HG02981 (cell line): Measurements from ENCODE around the gene NAV2.
"Not testable (repeated sequence)": the region's sequence is repeated elsewhere in the genome, so short reads cannot be mapped to it uniquely, and the experiment has no call there.

Experiments
- ATAC-seq: cut with Tn5 transposase; IDR thresholded peaks from one replicate; pipeline ENCODE4 v1.9.1; 2021; ENCODE audit warnings: mild to moderate bottlenecking, moderate library complexity; ENCODE audit not compliant: unreplicated experiment

NAV2 gene

DNA sequence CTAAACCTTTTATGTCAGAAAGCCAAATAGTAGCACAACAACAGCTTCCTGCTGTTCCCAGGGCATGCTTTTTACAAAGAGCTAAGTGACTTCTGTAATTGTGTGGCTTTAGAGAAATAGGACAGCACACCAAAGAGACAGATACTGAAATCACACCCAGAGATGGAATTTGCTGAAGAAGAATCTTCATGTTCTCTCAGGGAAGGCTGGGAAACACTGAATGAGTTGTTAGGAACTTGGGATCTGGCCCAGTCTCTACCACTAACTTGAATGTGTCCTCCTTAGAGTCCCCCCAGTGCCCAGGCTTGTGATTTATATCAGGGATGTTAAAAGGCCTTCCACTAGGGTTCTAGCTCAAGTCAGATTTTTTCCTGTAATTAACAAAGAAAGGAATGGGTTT lies 272.5 kb downstream of the NAV2 start:
- no peak for ATAC-seq

DNA sequence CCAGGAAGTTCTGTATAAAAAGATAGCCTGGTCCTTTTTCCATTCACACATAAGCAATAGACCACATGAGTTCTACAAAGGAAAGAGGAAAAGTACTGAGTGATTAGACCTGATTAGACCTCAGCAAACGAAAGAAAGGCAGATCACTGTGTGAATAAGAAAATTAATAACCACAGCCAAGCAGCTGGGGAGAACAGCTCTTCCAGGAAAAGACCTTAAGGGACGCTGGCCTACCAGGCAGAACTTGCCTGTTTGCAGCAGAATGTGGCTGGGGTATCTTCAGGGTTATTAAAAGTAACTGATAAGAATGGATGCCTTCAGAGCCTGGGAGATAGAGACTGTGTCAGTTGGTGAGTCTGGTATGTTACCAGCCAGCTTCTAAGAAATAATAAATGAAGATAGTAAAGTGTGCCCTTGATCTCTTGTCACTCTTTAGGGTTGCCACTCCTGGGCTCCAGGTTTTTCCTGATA lies 274.7 kb downstream of the NAV2 start:
- ATAC-seq: no peak

DNA sequence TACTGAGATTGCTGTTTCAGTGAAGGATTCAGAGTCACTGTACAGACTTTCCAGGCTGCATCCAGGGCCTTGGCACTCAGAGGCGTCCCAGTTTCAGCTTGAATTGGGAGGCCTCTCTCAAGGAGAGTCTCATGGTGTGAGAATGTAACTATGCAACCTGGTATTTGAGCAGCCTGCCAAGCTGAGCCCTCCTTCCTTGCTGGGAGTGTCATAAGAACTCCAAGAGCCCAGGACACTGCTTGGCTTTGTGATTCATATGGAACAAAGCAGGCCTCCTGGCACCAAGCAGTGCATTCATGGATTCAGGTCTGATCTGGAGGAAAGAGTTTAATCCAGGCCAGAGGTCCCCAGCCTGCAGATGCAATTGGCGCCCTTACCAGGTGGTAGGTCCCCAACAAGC lies 276.0 kb downstream of the NAV2 start:
- no peak for ATAC-seq

DNA sequence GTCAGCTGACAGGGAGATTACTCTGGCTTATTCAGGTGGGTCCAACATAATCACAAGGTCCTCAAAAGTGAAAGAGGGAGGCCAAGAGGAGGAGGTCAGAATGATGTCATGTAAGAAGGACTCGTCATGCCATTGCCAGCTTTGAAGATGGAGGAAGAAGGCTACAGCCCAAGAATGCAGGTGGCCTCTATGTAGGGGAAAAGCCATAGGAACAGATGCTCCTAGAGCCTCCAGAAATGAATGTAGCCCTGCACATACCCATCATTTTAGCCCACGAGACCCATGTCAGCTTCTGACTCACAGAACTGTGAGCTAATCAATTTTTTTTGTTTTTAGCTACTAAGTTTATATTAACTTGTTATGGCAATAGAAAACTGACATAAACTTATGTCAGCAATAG lies 276.6 kb downstream of the NAV2 start:
- no peak for ATAC-seq

DNA sequence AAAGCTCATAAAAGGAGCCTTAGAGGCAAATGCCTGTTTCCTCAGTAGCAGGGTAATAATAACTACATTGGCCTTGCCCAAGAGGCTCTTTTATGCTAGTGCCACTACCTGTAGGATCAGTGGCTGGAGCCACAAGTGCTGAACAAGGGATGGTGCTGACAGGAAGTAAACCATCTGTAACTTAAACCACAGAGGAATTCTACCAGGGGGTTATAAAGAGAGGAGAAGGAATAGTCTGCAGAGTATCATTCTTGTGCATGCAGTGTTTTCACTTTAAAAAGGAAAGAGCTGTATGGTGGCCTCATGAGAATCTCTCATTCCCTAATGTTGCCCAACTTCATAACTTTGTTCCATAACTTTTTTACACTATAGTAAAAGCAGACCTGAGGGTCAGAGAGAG lies 279.5 kb downstream of the NAV2 start:
- no peak for ATAC-seq

DNA sequence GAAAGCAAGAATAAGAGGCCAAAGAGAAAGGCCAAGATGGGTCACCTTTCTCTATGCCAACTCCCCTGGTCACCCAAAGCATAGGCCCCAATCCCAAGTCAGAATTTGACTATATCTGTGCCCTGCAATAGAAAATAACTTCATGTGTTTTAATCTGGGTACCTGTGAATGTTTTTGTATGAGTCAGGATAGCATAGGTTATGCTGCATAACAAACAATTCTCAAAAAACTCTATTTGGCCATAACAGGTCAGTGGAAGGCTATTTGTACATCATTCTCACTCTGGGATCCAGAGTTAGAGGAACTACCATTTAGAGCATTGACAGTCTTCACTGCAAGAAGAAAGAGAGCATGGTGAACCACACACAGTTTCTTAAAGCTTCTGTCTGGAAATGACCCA lies 280.4 kb downstream of the NAV2 start:
- ATAC-seq: no peak

DNA sequence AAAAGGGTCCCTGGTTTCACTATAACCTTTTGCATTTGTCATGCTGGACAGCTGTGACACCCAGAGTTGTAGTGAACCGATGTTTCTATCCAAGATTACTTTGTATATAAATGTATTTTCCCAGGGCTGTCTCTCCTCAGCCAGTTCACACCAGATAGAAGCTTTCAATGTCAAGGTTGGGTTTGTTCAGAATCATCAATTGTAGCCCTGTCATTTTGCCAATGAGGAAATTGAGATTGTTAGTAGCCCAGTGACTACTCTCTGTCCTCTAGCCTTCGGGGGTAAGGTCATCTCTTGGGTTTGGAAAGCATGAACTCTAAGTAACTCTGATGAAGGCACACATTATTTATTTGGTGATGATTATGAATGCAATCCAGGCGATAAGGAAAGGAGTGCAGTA lies 282.0 kb downstream of the NAV2 start:
- ATAC-seq: no peak

DNA sequence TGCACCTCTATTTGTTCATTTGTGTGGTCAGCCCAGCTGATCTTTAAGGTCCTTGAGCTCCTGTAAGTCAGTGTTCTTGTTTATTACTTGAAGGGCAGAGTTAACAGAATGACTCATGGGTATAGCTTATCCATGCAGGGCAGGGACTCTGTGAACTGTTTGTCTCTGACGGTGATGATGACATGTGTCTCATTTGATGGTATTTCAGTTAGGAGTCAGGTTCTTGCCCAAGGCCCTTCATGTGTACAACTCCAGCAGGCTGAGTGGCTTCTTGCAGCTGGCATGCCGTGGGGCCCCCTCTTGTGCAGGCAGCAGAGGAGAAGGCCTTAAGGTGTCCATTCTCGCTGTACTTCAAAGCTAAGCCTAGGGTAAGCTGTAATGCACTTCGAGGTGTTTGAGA lies 282.5 kb downstream of the NAV2 start:
- no peak for ATAC-seq

DNA sequence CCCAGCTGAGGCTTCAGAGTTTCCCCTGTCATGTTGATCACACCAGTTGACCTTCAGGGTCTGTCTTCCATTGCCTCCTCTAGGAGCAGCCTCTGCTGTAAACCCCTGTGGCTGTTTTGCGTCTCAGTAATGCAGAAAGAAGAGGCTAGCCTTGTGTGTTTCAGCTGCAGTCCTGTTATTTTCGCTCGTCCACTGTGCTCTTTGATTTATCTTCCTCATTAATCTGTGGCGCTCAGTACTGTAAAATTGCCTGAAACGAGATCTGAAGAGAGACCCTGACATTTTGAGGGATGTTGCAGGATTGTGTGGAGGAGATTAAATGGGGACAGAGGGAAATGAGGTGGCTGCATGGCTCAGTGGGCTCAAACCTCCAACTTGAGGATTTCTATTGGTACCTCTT lies 283.9 kb downstream of the NAV2 start:
- ATAC-seq: no peak

DNA sequence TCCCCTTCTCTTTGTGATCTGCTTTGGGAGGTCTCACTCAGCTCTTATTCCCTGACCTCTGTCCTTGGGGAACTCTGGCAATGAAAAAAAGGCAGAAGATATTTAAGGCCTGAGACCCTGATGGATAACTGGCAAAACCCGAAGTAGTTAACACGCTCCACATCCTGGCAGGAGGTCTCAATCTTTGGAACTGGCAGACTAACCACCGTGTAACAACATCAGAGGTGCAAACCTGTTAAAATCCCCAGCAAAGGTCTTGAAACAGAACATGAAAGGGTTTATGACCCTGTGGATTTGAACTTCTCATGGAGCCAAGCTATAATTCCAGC lies 287.3 kb downstream of the NAV2 start:
- no peak for ATAC-seq

DNA sequence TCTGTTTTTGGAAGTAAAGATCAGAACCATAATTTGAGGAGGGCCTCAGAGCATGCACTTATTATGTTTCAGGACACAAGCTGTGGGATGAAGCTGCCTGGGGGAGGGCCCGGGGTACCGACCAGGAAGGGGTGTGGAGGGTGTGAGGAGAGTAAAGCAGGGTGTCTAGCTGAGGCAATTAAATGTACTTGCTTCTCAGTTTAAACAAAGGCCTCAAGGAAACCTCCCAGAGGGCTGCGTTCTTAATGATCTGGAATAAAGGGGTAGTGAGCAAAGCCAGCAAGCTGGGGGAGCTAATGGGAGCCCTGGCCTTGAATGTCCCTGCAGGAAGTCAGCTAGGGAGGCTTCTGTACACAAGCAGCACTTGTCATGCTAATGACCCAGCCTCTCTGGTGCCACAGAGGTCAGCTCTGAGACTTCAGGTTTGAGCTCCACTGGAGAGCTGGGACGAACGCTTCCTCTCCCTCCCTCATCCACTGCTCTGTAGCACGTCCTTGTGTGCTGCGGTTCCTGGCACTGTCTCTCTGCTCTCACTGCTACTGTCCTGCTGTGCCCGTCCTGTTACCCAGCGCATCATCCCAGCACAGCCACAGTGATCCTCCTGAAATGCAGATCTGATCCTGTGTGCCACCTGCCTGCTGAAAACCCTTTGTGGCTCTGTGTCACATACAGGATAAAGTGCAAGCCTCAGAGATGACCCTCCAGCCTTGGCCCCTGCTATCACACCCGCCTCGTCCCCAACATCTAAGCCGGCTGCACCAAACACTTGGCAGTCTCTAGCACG lies 287.9 kb downstream of the NAV2 start:
- no peak for ATAC-seq

DNA sequence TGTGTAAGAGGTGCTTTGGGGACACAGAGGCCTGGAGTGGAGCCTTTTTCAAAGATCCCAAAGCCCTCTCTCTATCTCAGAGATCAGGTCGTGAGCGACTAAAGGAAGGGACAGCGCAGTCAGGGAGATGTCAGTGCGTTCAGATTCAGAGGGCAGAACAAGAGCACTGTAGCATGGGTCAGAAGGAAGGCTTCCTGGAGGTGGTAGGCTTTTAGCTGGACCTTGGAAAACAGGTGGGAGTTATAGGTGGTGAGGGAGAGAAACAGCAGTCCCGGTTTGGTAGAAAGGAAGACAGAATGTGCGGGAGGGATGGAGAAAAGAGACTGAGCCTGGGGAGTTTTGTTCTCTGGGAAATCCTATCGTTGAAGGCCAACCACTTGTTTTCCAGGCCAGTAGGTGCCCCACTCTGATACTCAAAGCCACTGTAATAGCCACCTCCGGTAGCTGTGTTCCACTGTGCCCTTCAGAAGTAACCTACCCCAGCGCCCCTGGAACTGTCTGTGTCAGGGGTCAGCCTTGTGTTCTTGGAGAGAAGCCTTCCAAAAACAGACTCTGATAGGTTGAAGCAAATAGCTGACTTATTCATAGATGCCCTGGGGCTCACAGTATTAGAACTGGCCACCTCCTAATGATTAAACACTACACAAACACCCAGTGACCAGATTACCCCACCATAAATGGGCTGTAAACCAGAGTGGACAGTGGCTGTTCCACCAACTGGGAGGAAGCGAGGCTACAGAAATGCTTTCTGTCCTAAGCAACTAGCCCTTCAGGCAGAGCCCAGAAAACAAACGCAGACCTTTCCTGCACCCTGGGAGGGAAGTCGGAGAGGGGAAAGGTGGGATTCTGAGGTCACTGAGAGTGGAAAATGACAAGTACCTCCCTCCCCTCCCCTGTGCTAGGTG lies 289.9 kb downstream of the NAV2 start:
- no peak for ATAC-seq

DNA sequence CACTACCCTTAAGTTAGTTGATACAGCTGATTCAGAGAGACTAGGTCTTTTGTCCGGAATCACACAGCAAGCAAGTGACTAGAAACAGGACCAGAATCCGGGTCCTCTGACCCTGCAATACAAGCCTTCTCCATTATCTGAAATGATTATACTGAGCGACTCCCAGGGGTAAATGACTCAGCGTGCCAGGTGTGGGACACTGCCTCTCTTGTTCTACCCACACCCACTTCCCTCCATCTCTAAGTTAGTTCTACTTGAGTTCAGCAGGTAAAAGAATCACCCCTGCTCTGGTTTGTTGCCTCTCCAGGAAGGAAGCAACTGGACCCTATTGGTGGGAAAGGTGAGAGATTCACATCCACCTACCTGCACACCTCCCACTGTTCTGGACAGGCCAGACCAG lies 290.7 kb downstream of the NAV2 start:
- ATAC-seq: no peak

DNA sequence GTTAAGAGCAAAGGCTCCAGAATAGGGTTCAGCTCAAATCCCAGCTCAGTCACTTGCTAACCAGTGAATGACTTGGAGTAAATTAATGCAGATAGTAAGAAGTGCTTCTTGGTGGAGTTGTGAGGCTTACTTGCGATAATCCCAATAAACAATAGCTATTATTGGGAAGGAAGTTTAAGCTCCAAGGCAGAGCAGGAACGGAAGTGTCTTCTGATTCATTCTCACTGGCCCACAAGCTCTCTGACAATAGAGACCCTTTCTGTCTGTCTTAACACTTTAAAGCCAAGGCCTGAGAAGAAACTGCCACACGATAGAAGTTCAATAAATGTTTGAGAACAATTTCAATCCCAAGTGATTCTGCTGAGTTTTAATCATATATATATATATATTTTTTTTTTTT lies 292.2 kb downstream of the NAV2 start:
- no peak for ATAC-seq

DNA sequence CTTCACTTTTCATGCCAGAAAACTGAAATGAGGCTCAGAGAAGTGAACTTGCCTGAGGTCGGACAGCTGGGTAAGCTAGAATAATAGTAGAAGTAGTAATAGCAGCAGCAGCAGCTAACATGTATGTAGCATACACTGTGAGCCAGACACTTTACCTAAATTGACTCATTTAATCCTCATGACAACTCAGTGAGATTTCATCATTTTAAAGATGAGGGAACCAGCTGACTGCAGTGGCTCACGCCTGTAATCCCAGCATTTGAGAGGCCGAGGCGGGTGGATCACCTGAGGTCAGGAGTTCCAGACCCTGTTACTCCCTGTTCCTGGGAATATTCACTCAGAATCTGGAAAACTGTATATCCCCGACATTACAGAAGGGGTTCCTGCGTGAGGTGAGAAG lies 293.1 kb downstream of the NAV2 start:
- ATAC-seq: no peak

DNA sequence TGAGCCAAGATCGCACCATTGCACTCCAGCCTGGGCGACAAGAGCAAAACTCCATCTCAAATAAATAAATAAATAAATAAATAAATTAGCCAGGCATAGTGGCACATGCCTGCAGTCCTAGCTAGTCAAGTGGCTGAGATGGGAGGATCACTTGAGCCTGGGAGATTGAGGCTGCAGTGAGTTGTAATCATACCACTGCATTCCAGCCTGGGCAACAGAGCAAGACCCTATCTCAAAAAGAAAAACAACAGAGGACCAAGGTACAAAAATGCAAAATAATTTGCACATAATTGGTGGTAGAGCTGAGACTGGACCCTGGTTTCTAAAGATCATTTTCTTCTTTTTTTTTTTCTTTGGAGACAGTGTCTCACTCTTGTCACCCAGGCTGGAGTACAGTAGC lies 294.0 kb downstream of the NAV2 start:
- not testable (repeated sequence) for ATAC-seq

DNA sequence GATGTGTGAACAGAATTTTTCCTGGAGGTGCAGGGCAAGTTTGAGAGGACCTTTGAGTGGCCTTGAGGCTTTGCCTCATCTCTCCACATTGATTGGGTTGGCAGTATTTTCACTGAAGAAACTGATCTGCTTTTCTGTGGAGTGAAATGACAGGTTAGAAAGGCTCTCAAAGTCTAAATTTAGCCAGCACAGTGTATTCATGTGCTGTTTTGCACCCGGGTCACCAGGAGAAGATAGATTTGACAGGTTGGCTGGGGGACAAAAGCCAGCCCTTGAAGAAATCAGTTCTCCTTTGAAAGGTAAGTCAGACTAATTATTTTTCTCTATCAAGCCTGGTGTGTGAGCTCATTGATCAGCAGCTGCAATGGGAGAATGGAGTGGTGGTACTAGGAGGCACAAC lies 294.7 kb downstream of the NAV2 start:
- no peak for ATAC-seq

DNA sequence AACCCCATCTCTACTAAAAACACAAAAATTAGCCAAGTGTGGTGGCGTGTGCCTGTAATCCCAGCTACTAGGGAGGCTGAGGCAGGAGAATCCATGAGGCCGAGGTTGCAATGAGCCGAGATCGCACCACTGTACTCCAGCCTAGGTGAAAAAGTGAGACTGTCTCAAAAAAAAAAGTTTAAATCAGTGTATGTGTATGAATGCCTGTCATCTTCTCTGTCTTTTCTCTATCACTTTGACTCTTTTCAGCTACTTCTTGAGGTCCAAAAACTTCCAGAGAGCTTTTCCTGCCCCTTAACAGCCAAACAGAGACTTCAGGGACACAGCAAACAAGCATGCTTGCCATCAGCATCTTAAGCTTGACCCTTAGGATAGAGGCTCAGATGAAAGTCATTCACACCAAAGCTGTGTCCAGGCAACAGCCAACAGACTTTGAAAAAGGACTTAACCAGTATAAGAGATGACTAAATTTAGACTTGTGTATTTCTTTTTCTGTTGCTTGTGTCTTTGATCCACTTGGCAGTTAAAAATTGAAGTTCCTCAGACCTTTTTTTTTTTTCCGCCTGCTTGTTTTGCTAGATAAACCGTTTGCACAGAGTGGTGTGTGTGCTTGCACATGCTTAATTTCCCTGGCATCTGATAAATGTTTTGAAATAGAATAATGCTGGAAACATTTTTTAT lies 295.7 kb downstream of the NAV2 start:
- ATAC-seq: no peak

DNA sequence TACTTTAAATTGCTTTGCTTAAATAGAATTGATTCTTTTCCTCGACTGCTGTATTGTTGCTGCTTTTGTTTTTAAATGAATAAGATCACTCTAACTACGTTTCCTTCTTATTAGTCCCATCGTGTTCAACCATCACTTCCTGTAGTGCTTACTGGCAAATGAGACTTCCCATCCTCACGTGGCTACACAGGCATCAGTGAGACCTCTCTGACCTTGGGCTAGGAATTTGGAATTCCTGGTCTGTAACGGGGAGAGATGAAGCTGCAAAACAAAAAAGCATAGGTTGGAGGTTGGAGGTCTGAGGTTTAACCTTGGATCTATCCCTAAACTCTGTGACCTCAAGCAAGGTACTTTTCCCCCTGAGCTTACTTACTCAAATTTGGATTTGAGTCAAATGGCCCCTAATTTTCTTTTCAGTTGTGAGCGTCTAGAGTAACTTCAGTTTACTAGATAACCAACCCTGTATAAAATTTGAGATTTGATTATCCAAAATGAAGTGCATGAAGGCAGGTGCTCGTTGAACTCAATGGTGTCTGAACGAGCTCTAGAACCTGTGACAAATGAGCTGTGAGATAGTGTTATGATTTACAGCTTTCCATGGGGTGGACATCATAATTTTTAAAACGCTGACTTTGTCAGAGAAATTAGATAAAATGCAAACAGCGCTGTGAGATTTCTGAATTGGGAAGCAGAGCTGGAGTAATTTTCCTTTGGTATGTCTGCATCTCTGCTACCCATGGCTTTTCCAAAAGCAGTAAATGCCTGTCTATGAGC lies 296.4 kb downstream of the NAV2 start:
- no peak for ATAC-seq

DNA sequence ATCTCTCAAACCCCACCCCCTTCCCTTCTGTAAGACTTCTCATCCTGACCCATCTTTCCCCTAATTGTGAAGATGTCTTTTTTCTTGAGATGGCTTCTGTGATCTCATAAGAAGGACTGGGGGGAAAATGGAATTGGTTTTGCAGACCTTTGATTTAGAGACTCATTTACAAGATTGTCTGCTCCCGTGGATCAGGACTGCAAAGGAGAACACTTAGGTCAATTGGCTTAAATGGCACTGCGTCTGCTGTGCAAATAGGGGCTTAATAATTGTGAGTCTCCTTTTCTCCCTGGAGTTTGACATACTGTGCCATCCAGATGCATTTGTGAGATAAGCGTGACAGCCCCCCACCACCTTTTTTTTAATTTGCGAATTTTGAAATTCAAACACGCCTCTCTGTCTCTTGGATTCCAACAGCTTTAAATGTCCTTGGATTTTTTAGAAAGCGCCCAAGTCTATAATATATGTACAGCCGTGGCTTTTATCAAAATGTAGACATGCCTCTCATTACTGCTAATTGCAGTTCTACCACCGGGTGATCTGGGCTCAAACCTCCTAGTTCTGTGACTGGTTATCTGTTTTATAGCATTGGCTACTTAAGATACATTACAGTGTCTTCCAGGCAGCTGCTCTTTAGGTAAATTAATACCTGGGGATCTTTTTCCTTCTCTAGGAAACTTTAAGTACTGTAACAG lies 297.7 kb downstream of the NAV2 start:
- ATAC-seq: no peak
